Vagina (tissue), 2 donors: Measurements from ENCODE around the gene MAP7. TPM values are rescaled to one million over a fixed set of nuclear protein-coding genes. Genes with fewer than 3 reads are reported as not detected.

Source experiments
- DNase-seq, 2 donors: peaks; one replicate each; pipeline ENCODE4 v3.0.0-alpha.2; 2017; ENCODE audit errors: extremely low spot score in 2 of 2
- H3K27ac ChIP-seq: fragments of 200-600 bp; sonication (generic); one replicate; pipeline ENCODE4 v1.5.1; 2019
- H3K27me3 ChIP-seq: fragments of 200-600 bp; sonication (generic); one replicate; pipeline ENCODE4 v1.5.1; 2019
- H3K36me3 ChIP-seq, 2 donors: fragments of 200-600 bp; sonication (generic); one replicate each; pipeline ENCODE4 v1.5.1; 2017 to 2019
- H3K4me1 ChIP-seq: fragments of 200-600 bp; sonication (generic); one replicate; pipeline ENCODE4 v1.5.1; 2019
- H3K4me3 ChIP-seq, 2 donors: fragments of 200-600 bp; sonication (generic); 1 replicate in 1 of 2; 2 replicates in 1 of 2; pipeline ENCODE4 v1.5.1; 2016 to 2019
- H3K9me3 ChIP-seq: fragments of 200-600 bp; sonication (generic); one replicate; pipeline ENCODE4 v1.5.1; 2019
- POLR2A ChIP-seq, 2 donors: fragments of 450-650 bp; IDR thresholded peaks; one replicate each; pipeline ENCODE4 v1.6.1; 2017; ENCODE audit warnings: antibody characterized with exemption in 2 of 2, mild to moderate bottlenecking in 2 of 2, moderate library complexity in 2 of 2
- POLR2AphosphoS5 ChIP-seq, 2 donors: sonication (generic); formaldehyde crosslinking; IDR thresholded peaks; one replicate each; pipeline ENCODE4 v1.9.0; 2017; ENCODE audit warnings: antibody characterized with exemption in 2 of 2, mild to moderate bottlenecking in 2 of 2, low read depth in 1 of 2; ENCODE audit not compliant: insufficient read depth in 1 of 2
- intact Hi-C: fragments of 100-400 bp; cut with DNase I; formaldehyde crosslinking; loops from one replicate; pipeline ENCODE4 v1.15.1; 2023
- total RNA-seq: library from RNA; depleted of rRNA; stranded (reverse); fragments of >200 nt; gene quantifications from one replicate; pipeline ENCODE4 v1.2.3, GENCODE V29; 2016
- TF ChIP-seq, protein P1 (sequence below), 3 experiments: fragments of 450-650 bp in 2 of 3; fragments of 200-600 bp in 1 of 3; sonication (generic) in 1 of 3; IDR thresholded peaks; one replicate each; pipeline ENCODE4 v1.5.1; 2017 to 2019; ENCODE audit warnings: antibody characterized with exemption in 3 of 3, mild to moderate bottlenecking in 2 of 3, moderate library complexity in 2 of 3

Gene MAP7
- total RNA-seq, 1 donor from 2014 or later = 9.3 TPM

DNA sequence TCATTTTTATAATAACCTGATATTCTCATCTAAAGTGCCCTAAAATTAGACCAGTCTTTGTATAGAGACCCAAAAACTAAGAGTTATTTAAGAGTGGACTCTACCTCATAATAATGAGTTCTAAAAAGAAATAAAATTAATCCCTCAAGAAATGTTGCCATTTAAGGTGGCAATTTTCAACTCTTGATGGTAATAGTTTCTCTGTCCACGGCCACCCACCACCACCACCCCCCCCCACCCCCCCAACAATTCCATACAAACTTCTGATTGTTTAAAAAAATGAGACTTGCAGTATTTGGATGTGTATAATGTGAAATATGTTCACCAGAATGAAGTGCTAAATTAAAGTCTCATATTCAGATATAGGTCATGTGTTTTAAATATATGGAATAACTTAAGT, 2.4 kb downstream of the MAP7 start:
- TF ChIP-seq, protein P1, sequence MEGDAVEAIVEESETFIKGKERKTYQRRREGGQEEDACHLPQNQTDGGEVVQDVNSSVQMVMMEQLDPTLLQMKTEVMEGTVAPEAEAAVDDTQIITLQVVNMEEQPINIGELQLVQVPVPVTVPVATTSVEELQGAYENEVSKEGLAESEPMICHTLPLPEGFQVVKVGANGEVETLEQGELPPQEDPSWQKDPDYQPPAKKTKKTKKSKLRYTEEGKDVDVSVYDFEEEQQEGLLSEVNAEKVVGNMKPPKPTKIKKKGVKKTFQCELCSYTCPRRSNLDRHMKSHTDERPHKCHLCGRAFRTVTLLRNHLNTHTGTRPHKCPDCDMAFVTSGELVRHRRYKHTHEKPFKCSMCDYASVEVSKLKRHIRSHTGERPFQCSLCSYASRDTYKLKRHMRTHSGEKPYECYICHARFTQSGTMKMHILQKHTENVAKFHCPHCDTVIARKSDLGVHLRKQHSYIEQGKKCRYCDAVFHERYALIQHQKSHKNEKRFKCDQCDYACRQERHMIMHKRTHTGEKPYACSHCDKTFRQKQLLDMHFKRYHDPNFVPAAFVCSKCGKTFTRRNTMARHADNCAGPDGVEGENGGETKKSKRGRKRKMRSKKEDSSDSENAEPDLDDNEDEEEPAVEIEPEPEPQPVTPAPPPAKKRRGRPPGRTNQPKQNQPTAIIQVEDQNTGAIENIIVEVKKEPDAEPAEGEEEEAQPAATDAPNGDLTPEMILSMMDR (IDR thresholded peaks at IDR 0.05) = no peak
- TF ChIP-seq POLR2A (IDR thresholded peaks at IDR 0.05) (no peak), POLR2AphosphoS5 (IDR thresholded peaks at IDR 0.05; ENCODE audit: insufficient read depth in 1 of 2, low read depth in 1 of 2) (no peak)
- intact Hi-C loops = no loop called here
- H3K4me3 ChIP-seq = no peak overlapping the region
- no peak overlapping the region for H3K27ac ChIP-seq
- no peaks in the 10 kb centered on the region for H3K27me3 ChIP-seq
- no peaks in the 10 kb centered on the region for H3K36me3 ChIP-seq
- peaks cover 14% of the 10 kb centered on the region for H3K4me1 ChIP-seq
- H3K9me3 ChIP-seq = no peaks in the 10 kb centered on the region
- no peak for DNase-seq

DNA sequence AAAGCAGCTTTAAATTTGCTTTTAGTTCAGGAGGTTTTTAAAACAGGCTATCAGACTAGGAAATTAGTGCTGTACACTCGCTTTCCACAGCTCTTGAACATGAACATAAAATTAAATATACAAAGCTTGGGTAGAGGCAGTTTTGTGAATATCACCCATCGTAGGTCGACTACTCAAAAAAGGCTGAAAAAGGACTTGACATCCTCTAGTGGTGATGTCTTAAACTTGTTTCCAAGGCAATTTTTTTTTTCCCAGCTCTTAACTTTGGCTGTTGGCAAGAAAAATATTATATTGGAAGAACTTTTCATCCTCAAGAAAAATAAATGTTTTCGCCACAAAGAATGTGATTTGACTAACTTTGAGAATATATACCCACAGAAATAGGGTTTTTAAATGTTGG, 2.9 kb downstream of the MAP7 start:
- intact Hi-C loops = no loop called here
- no peak for DNase-seq
- Histone ChIP-seq H3K4me1 (peaks cover 14% of the 10 kb centered on the region), H3K36me3 (no peaks in the 10 kb centered on the region), H3K9me3 (no peaks in the 10 kb centered on the region), H3K27ac (no peak overlapping the region), H3K4me3 (no peak overlapping the region), H3K27me3 (no peaks in the 10 kb centered on the region)
- TF ChIP-seq, protein P1 (IDR thresholded peaks at IDR 0.05) = peak in 1 of 3 experiments; percentile 40
- TF ChIP-seq POLR2A (IDR thresholded peaks at IDR 0.05) = no peak

DNA sequence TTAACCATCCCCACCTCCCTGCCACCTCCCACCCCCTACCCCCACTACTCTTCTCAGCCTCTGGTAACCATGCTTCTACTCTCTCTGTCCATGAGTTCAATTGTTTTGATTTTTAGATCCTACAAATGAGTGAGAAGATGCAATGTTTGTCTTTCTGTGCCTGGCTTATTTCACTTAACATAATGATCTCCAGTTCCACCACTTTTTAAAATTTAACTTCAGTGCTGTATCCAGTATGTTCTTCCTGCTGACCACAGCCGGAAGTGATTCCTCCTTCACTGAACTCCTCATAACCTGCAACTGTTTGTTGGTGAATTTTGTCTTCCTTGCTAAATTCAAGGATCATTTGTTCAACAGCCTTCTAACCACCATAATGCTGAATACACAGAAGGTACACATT, 3.9 kb downstream of the MAP7 start:
- Histone ChIP-seq H3K4me3 (no peak overlapping the region), H3K9me3 (no peaks in the 10 kb centered on the region), H3K4me1 (peaks cover 14% of the 10 kb centered on the region), H3K27ac (no peak overlapping the region), H3K36me3 (no peaks in the 10 kb centered on the region), H3K27me3 (no peaks in the 10 kb centered on the region)
- TF ChIP-seq, protein P1 (IDR thresholded peaks at IDR 0.05) = no peak
- TF ChIP-seq POLR2A (IDR thresholded peaks at IDR 0.05) (no peak), POLR2AphosphoS5 (IDR thresholded peaks at IDR 0.05; ENCODE audit: insufficient read depth in 1 of 2, low read depth in 1 of 2) (no peak)
- intact Hi-C loops = no loop called here
- no peak for DNase-seq

DNA sequence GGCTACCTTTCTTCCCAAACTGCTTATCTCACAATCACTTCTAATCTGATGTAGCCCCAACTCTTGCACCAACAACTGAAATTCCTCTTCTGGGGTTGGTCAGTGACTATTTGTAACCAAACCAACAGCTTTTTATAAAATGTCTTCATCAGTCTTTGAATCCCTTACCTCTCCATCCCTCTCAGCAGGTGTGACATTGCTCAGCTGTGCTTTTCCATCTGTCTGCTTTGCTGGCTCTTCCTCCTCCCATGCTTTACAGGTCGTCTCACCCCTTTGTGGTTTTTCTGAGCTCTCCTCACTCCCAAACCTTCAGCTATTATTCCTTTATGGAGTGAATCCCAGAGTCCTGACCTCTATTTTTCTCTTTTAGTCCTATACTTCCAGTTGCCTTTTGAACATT, 5.9 kb downstream of the MAP7 start:
- DNase-seq = no peak

DNA sequence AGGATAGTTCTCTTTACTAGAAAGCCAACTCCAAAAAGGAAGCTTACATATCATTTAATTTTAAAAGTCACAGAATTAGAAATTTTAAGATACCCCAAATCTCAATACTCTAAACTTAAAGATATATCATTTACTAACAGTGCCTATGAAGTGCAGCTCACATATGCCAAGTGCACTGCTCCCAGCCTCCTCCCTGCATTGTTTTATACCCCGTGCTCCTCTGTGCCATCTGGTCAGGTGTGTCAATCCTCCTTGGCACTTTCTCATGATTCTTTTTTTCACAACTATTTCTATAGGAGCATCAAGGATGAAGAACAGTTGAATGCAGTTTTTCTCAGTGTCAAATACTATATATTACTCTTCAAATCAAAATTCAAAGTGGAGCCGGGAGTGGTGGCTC, 8.8 kb downstream of the MAP7 start:
- Histone ChIP-seq H3K27ac (no peak overlapping the region), H3K27me3 (no peaks in the 10 kb centered on the region), H3K36me3 (no peaks in the 10 kb centered on the region), H3K9me3 (no peaks in the 10 kb centered on the region), H3K4me3 (no peak overlapping the region), H3K4me1 (no peaks in the 10 kb centered on the region)
- no peak for DNase-seq
- TF ChIP-seq, protein P1 (IDR thresholded peaks at IDR 0.05) = no peak
- TF ChIP-seq POLR2AphosphoS5 (IDR thresholded peaks at IDR 0.05; ENCODE audit: insufficient read depth in 1 of 2, low read depth in 1 of 2) = no peak
- no peak for TF ChIP-seq POLR2A (IDR thresholded peaks at IDR 0.05)
- intact Hi-C loops = no loop called here

More for the DNA sequence above, 5.9 kb downstream of the MAP7 start:
- Histone ChIP-seq H3K4me3 (no peak overlapping the region), H3K9me3 (no peaks in the 10 kb centered on the region), H3K27ac (no peak overlapping the region), H3K27me3 (no peaks in the 10 kb centered on the region), H3K4me1 (peaks cover 2% of the 10 kb centered on the region), H3K36me3 (no peaks in the 10 kb centered on the region)
- intact Hi-C loops = no loop called here
- TF ChIP-seq, protein P1 (IDR thresholded peaks at IDR 0.05) = no peak
- no peak for TF ChIP-seq POLR2AphosphoS5 (IDR thresholded peaks at IDR 0.05; ENCODE audit: insufficient read depth in 1 of 2, low read depth in 1 of 2)
- TF ChIP-seq POLR2A (IDR thresholded peaks at IDR 0.05) = no peak
